Skeletal muscle tissue (tissue), 4 donors: ENCODE measurements around the gene ZNRF2. TPM values are rescaled to one million over a fixed set of nuclear protein-coding genes. Genes with fewer than 3 reads are reported as not detected.

Experiments
- H3K27ac ChIP-seq: one replicate; pipeline ENCODE4 v1.7.0; 2013; ENCODE audit warnings: mild to moderate bottlenecking, low read depth, low read length, inconsistent platforms
- H3K27me3 ChIP-seq, 3 donors: one replicate each; pipeline ENCODE4 v1.7.0; 2013; ENCODE audit warnings: low read length in 3 of 3; ENCODE audit not compliant: control insufficient read depth in 3 of 3, insufficient read depth in 3 of 3
- H3K36me3 ChIP-seq, 3 donors: one replicate each; pipeline ENCODE4 v1.7.0; 2013; ENCODE audit warnings: low read length in 3 of 3; ENCODE audit not compliant: control insufficient read depth in 3 of 3, insufficient read depth in 3 of 3
- H3K4me1 ChIP-seq, 3 donors: one replicate each; pipeline ENCODE4 v1.7.0; 2013; ENCODE audit warnings: low read length in 3 of 3, mild to moderate bottlenecking in 3 of 3; ENCODE audit not compliant: control insufficient read depth in 3 of 3, insufficient read depth in 3 of 3
- H3K4me3 ChIP-seq, 3 donors: one replicate each; pipeline ENCODE4 v1.7.0; 2013; ENCODE audit warnings: low read length in 3 of 3
- H3K9ac ChIP-seq, 3 donors: one replicate each; pipeline ENCODE4 v1.7.0; 2013; ENCODE audit warnings: low read length in 3 of 3, mild to moderate bottlenecking in 3 of 3, moderate library complexity in 2 of 3, low read depth in 1 of 3
- H3K9me3 ChIP-seq, 3 donors: one replicate each; pipeline ENCODE4 v1.7.0; 2013; ENCODE audit warnings: low read length in 3 of 3; ENCODE audit not compliant: control insufficient read depth in 3 of 3
- total RNA-seq: library from RNA; depleted of rRNA; stranded (reverse); fragments of >200 nt; gene quantifications from one replicate; pipeline ENCODE4 v1.2.3, GENCODE V29; 2014
- donor health status: Osteomylitis.

ZNRF2 gene
- total RNA-seq = 10.4 TPM

DNA sequence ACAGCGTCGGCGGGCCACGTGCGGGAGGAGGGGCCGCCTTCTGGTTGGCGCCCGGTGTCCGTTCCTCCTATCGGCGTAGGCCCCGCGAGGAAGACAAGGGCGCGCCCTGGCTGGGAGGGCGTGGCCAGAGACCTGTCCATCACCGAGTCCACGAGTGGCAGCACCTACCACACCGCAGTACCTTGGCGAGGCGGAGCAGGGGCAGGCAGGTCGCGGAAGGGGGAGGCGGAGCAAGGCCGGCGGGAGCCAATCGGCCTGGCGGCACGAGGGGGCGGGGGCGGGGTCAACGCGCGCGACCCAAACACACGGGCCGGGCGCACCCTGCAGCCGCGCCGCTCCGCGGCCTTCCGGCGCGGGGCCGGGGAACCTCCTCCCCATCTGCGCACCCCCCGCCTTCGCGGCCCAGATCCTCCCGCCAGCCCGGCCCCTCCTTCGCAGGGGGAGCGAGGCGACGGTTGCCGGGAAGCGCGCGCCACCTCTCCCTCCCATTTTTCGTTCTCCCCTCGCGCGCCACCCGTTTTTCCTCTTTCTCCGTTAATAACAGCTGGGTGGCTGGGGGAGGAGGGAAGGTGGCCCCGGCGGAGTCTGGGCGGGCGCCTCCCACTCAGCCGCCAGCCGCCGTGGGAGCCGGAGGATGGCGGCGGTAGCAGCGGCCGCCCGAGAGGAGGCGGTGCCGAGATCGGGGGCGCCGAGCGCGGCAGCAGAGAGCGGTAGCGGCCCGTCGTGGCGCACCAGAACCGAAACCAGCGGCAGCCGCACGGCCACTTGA lies at the start of gene ZNRF2:
ZNRF2 (plus strand) TSS at position 300 of the 769 bp plus-strand sequence. CDS start 761 bp downstream, outside the sequence.
- Histone ChIP-seq H3K9me3 (no peaks in the 10 kb centered on the region), H3K27ac (peak within 1 kb of the TSS; percentile 88)

DNA sequence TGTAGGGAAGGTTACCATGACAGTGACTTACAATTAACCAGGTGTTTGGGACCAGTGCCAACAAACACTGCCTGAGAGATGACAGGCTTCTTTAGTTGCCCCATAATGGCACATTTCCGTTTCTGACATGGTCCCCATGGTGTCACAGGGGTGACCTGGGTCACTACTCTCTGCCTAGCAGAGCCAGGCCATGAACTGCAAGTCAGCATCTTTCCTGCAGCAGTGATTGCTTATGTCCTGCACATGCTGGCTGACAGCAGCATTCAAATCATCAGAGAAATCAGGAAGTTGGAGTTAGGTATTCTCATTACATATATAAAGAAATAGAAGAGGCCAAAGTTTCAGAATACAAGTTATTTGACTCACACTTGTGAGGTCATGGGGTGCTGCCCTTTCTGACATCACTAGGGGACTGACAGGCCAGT lies 47.1 kb upstream of the ZNRF2 start:
- Histone ChIP-seq H3K9me3 (no peaks in the 10 kb centered on the region), H3K36me3 (no peaks in the 10 kb centered on the region), H3K4me1 (peaks cover 3 to 14% (median 5%) of the 10 kb centered on the region in 3 donors), H3K27me3 (no peaks in the 10 kb centered on the region), H3K4me3 (no peak overlapping the region), H3K9ac (no peak overlapping the region), H3K27ac (no peak overlapping the region)

More for the DNA sequence above, at the start of gene ZNRF2:
- H3K27me3 ChIP-seq = no peaks in the 10 kb centered on the region
- H3K9ac ChIP-seq = peak within 1 kb of the TSS; percentile 74 to 97 (median 94)
- H3K36me3 ChIP-seq = no peaks in the 10 kb centered on the region
- H3K4me3 ChIP-seq = peak within 1 kb of the TSS; percentile 72 to 93 (median 92)
- H3K4me1 ChIP-seq = peaks cover 4 to 9% (median 7%) of the 10 kb centered on the region in 3 donors

DNA sequence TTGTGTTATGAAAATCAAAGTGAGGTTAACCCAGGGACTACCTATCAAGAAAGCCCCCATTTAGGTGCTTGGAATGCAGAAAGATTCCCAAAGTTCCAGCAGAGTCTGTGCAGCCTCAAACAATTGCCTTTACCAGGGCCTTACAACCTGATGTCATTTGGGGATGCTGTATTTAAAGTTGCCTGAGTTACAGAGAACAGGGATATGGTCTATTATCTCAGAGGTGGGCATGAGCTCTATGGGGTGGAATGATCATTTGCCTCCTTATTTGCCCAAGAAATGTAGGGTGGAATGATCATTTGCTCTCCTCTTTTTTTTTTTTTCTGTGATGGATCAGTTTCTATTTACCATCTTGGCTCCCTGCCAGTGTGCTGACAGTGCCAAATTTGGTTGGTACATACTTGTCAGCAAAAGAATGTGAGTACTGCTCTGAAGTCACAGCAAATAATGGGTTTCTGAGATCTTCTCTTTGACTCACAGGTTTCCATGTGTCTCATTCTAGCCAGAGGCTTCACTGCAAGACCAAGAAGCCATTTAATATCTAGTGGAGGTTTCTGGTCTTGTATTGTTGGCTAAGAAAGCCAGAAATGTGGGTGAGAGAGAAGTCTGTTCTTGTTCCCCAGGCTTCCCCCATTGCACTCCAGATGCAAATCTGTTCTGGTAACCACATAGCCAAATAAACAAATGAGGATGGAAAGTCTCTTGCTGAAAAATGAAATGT lies 45.5 kb upstream of the ZNRF2 start:
- Histone ChIP-seq H3K27ac (no peak overlapping the region), H3K27me3 (no peaks in the 10 kb centered on the region), H3K4me3 (no peak overlapping the region), H3K9ac (no peak overlapping the region), H3K9me3 (no peaks in the 10 kb centered on the region), H3K36me3 (no peaks in the 10 kb centered on the region), H3K4me1 (peaks cover 3 to 14% (median 5%) of the 10 kb centered on the region in 3 donors)

DNA sequence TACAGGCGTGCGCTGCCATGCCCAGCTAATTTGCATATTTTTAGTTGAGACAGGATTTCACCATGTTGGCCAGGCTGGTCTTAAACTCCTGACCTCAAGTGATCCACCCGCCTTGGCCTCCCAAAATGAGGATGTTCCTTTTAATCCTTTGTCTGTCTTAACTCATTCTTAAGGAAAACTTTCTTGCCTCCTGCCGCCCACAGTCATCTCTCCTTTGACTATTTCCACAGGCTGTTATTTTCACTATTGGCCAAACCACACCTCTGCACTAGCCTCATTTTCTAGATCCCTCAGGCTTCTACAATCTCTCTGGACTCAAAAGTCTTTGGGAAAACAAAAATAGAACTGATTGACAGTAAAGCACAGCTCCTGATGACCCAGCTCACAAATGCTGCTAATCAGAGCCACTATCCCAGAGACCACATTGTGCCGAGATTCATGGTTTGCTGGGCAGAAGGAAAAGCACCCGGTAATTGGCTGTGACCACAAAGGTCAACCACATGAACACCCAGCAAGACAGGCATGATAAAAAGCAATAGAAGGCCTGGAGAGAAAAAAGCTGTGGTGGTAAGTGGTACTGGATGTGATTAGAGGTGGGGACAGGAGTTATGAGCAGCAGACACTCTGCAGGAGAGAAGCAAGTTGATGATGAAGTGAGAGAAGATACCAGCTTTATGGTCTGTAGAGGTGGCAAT lies 44.1 kb upstream of the ZNRF2 start:
- no peaks in the 10 kb centered on the region for H3K27me3 ChIP-seq
- no peaks in the 10 kb centered on the region for H3K36me3 ChIP-seq
- H3K9ac ChIP-seq = no peak overlapping the region
- no peaks in the 10 kb centered on the region for H3K9me3 ChIP-seq
- no peak overlapping the region for H3K27ac ChIP-seq
- H3K4me3 ChIP-seq = no peak overlapping the region
- peaks cover 3 to 14% (median 5%) of the 10 kb centered on the region in 3 donors for H3K4me1 ChIP-seq

DNA sequence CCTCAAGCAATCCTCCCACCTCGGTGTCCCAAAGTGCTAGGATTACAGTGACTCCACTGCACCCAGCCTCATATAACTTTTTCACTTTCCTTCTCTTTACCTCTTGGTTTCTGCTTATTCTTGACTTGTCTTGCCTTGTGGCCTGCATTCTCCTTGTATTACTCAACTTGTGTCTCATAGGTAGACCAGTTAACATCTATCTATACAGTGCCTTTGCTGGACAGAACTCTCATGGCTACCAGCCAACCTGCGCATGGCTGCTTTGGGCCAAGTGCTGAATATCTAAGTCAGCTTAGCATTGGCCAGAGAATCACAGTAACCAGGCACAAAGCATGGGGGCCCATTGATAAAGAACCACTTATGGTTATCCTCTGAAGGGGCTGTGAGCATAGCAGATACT lies 42.6 kb upstream of the ZNRF2 start:
- Histone ChIP-seq H3K9me3 (no peaks in the 10 kb centered on the region), H3K36me3 (no peaks in the 10 kb centered on the region), H3K27ac (no peak overlapping the region), H3K27me3 (no peaks in the 10 kb centered on the region), H3K9ac (no peak overlapping the region), H3K4me3 (no peak overlapping the region), H3K4me1 (peaks cover 5 to 25% (median 8%) of the 10 kb centered on the region in 3 donors)

DNA sequence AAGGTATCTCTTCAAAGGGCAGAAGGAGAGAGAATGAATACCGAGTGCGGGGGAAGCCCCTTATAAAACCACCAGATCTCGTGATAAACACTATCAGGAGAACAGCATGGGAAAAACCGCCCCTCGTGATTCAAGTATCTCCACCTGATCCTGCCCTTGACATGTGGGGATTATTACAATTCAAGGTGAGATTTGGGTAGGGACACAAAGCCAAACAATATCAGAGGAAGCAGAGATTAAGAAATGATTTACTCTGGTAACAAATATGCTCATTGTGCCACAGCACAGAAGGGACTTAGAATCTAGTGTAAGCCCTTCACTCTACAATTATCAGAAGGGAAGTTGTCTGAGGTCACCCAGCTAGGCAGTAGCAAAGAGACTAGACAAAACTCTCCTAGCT lies 40.1 kb upstream of the ZNRF2 start:
- no peak overlapping the region for H3K9ac ChIP-seq
- H3K36me3 ChIP-seq = no peaks in the 10 kb centered on the region
- no peaks in the 10 kb centered on the region for H3K9me3 ChIP-seq
- no peaks in the 10 kb centered on the region for H3K27me3 ChIP-seq
- peaks cover under 1 to 23% (median 5%) of the 10 kb centered on the region in 3 donors for H3K4me1 ChIP-seq
- no peak overlapping the region for H3K4me3 ChIP-seq
- H3K27ac ChIP-seq = no peak overlapping the region

DNA sequence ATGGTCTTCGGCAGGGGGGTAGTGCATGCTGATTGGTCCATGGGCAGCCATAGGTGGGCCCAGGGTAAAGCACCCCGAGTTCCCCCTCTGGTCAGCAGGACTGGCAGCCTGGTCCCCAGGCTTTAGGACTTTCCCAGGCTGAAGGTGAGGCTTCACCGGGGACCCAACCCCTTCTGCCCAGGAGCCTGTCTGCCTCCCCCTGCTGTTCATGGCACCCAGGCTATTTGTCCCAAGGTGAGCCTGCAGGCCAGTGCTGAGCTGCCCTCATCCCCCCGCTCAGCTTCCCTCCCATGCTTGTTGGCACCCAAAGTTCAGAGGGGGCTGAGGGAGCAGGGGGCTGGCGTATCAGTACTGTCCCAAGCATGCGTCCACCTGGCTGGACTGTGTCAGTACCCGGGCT lies 38.5 kb upstream of the ZNRF2 start:
- Histone ChIP-seq H3K9me3 (no peaks in the 10 kb centered on the region), H3K4me1 (peaks cover 0 to 19% (median 5%) of the 10 kb centered on the region in 3 donors), H3K27ac (no peak overlapping the region), H3K36me3 (no peaks in the 10 kb centered on the region), H3K4me3 (no peak overlapping the region), H3K9ac (no peak overlapping the region), H3K27me3 (no peaks in the 10 kb centered on the region)

DNA sequence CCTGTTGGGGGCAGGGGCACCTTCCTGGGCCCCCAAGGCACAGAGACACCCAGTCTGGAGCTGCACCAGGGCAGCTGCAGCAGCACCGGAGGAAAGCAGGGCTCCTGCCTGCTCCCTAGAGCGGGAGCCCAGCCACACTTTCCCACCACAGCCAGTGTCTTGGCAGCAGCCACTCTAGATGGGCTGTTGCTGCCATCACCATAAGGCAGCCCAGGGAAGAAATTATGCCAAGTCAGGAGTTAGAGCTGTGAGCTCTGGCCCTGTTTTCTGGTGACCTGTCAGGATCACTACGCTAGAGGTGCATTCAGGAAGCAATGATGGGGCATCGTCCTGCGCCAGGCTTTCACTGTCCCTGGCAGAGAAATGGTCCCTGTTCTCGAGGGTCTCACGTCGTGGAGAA lies 38.0 kb upstream of the ZNRF2 start:
- no peak overlapping the region for H3K9ac ChIP-seq
- peaks cover 0 to 19% (median 5%) of the 10 kb centered on the region in 3 donors for H3K4me1 ChIP-seq
- H3K27ac ChIP-seq = no peak overlapping the region
- no peak overlapping the region for H3K4me3 ChIP-seq
- no peaks in the 10 kb centered on the region for H3K36me3 ChIP-seq
- H3K27me3 ChIP-seq = no peaks in the 10 kb centered on the region
- H3K9me3 ChIP-seq = no peaks in the 10 kb centered on the region

DNA sequence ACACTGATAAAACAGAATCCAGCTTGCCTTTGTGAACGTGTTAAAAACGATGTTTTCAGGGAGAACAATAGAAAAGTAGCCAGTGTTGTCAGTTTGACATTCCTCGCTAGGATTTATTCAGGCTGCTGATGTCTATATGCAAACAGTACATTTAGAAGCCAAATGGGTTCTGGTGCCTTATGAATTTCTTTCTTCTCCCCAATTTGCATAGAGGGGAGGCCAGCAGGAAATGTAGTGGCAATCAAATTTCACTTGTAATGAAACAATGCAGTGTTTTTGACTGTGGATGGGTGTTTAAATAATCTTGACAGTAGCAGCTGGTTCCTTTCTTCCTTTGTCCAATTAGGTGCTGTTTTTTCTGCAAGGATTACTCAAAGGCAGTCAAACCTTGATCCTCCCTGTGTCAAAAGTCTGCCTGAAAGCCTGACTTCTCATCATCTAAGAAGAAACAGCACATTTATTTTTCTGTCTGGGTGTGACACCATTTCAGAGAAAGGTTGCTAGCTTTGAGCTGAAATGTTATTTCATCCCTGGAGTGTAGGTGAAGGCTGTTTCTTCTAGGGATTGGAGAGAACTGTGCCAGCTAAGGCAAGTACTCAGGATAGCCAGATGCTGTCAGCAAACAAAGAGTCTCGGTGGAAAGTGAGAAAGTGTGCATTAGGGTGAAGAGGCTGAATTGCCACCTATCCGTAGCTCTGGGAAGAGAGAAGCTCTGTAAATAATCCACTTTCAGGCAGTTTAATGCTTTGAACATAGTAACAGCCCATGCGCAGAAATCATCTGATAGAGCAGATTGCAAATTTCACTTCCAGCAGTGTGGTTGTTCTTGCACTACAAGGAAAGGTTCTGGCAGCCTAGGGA lies 36.6 kb upstream of the ZNRF2 start:
- no peak overlapping the region for H3K4me3 ChIP-seq
- H3K27me3 ChIP-seq = no peaks in the 10 kb centered on the region
- no peak overlapping the region for H3K27ac ChIP-seq
- no peaks in the 10 kb centered on the region for H3K36me3 ChIP-seq
- H3K4me1 ChIP-seq = peaks cover 1 to 21% (median 8%) of the 10 kb centered on the region in 3 donors
- H3K9me3 ChIP-seq = no peaks in the 10 kb centered on the region
- no peak overlapping the region for H3K9ac ChIP-seq
